GM21529 (cell line): ENCODE data around the gene PREB.
"Not testable (repeated sequence)": the region's sequence is repeated elsewhere in the genome, so short reads cannot be mapped to it uniquely, and the experiment has no call there.

Experiments used
- ATAC-seq: cut with Tn5 transposase; IDR thresholded peaks from one replicate; pipeline ENCODE4 v1.9.1; 2021; ENCODE audit not compliant: unreplicated experiment

Gene PREB

GRCh38 chr2:27133905-27134780, at the start of gene PREB:
TSS of gene PREB (minus strand) at chr2:27134636. CDS start at chr2:27134421, 215 bp downstream.
- peak; percentile 85 for ATAC-seq

- ATAC-seq = no peak
These were observed 49.7 kb upstream of the PREB start for GRCh38 chr2:27184115-27184514.

- no peak for ATAC-seq
These were observed 47.9 kb upstream of the PREB start for GRCh38 chr2:27182346-27182745.

- ATAC-seq = no peak
These were observed 45.0 kb upstream of the PREB start for GRCh38 chr2:27179344-27180000.

- no peak for ATAC-seq
These were observed 44.0 kb upstream of the PREB start for GRCh38 chr2:27178469-27178868.

- no peak for ATAC-seq
These were observed 43.3 kb upstream of the PREB start for GRCh38 chr2:27177441-27178351.

GRCh38 chr2:27175781-27176180, 41.3 kb upstream of the PREB start:
- not testable (repeated sequence) for ATAC-seq

GRCh38 chr2:27175330-27175729, 40.9 kb upstream of the PREB start:
- ATAC-seq = no peak

GRCh38 chr2:27174638-27175037, 40.2 kb upstream of the PREB start:
- no peak for ATAC-seq

GRCh38 chr2:27171351-27171848, 37.0 kb upstream of the PREB start:
- ATAC-seq = no peak

- no peak for ATAC-seq
These were observed 36.3 kb upstream of the PREB start for GRCh38 chr2:27170581-27171337.

- ATAC-seq = peak; percentile 48
These were observed 30.7 kb upstream of the PREB start for GRCh38 chr2:27164960-27165763.

GRCh38 chr2:27162151-27163121, 28.0 kb upstream of the PREB start:
- no peak for ATAC-seq

GRCh38 chr2:27160191-27160590, 25.8 kb upstream of the PREB start:
- ATAC-seq = no peak

GRCh38 chr2:27159271-27159670, 24.8 kb upstream of the PREB start:
- no peak for ATAC-seq

- no peak for ATAC-seq
These were observed 24.0 kb upstream of the PREB start for GRCh38 chr2:27158468-27158867.

GRCh38 chr2:27155069-27155520, 20.7 kb upstream of the PREB start:
- ATAC-seq = no peak

GRCh38 chr2:27154488-27154887, 20.1 kb upstream of the PREB start:
- ATAC-seq = no peak
